ENCODE results near the gene SPIN4. TPM values are rescaled to one million over a fixed set of nuclear protein-coding genes. Genes with fewer than 3 reads are reported as not detected.
"Not testable (repeated sequence)": the region's sequence is repeated elsewhere in the genome, so short reads cannot be mapped to it uniquely, and the experiment has no call there.

Gene SPIN4
- total RNA-seq, 1 experiment from 2014 or later: 14.1 TPM

- intact Hi-C loops (cut with micrococcal nuclease; ENCODE audit: unreplicated experiment): no loop called here
- DNase-seq: no peak
- CTCF ChIA-PET: no interaction called here
- POLR2A ChIA-PET: no interaction called here
- Mint-ChIP-seq H3K4me1 (ENCODE audit: low read depth, unreplicated experiment) (no peaks in the 10 kb centered on the region), H3K27ac (ENCODE audit: unreplicated experiment) (no peak overlapping the region), H3K4me3 (ENCODE audit: unreplicated experiment) (no peak overlapping the region), H3K36me3 (ENCODE audit: insufficient read depth, unreplicated experiment) (no peaks in the 10 kb centered on the region), H3K27me3 (ENCODE audit: insufficient read depth, unreplicated experiment) (no peaks in the 10 kb centered on the region), H3K9me3 (ENCODE audit: unreplicated experiment) (no peaks in the 10 kb centered on the region)
- Histone ChIP-seq H3K9me3 (no peaks in the 10 kb centered on the region), H3K4me3 (ENCODE audit: low read depth, low read length) (no peak overlapping the region), H3K4me1 (no peaks in the 10 kb centered on the region), H3K27me3 (replicated peaks; ENCODE audit: control insufficient read depth, insufficient read depth, low read length) (no peaks in the 10 kb centered on the region), H3K36me3 (ENCODE audit: control insufficient read depth, insufficient read depth, low read length) (no peaks in the 10 kb centered on the region)
- TF ChIP-seq CTCF (IDR thresholded peaks at IDR 0.05; ENCODE audit: insufficient read depth in 1 of 2, low read depth in 1 of 2, low read length in 1 of 2, severe bottlenecking in 1 of 2, unreplicated experiment in 1 of 2): no peak
- BruUV-seq (replicated peaks): no TSS peak
Measured at GRCh38 chrX:63387411-63387810, 36.3 kb upstream of the SPIN4 start.

- H3K9me3 ChIP-seq; H3K4me1 ChIP-seq; H3K27ac Mint-ChIP-seq (ENCODE audit: unreplicated experiment); CTCF ChIA-PET; H3K27me3 ChIP-seq (replicated peaks; ENCODE audit: control insufficient read depth, insufficient read depth, low read length); H3K4me3 Mint-ChIP-seq (ENCODE audit: unreplicated experiment); H3K36me3 ChIP-seq (ENCODE audit: control insufficient read depth, insufficient read depth, low read length); BruUV-seq (replicated peaks); H3K27me3 Mint-ChIP-seq (ENCODE audit: insufficient read depth, unreplicated experiment); H3K4me1 Mint-ChIP-seq (ENCODE audit: low read depth, unreplicated experiment); POLR2A ChIA-PET; H3K36me3 Mint-ChIP-seq (ENCODE audit: insufficient read depth, unreplicated experiment); DNase-seq; H3K9me3 Mint-ChIP-seq (ENCODE audit: unreplicated experiment); intact Hi-C loops (cut with micrococcal nuclease; ENCODE audit: unreplicated experiment); H3K4me3 ChIP-seq (ENCODE audit: low read depth, low read length): not testable (repeated sequence)
Measured at GRCh38 chrX:63384263-63384662, 33.1 kb upstream of the SPIN4 start.

GRCh38 chrX:63373012-63373411, 21.9 kb upstream of the SPIN4 start:
- H3K36me3 Mint-ChIP-seq (ENCODE audit: insufficient read depth, unreplicated experiment); BruUV-seq (replicated peaks); H3K4me3 Mint-ChIP-seq (ENCODE audit: unreplicated experiment): not testable (repeated sequence)

GRCh38 chrX:63367699-63368098, 16.6 kb upstream of the SPIN4 start:
- not testable (repeated sequence) for H3K27me3 ChIP-seq (replicated peaks; ENCODE audit: control insufficient read depth, insufficient read depth, low read length)

More at GRCh38 chrX:63373012-63373411, 21.9 kb upstream of the SPIN4 start:
- H3K4me3 ChIP-seq (ENCODE audit: low read depth, low read length); POLR2A ChIA-PET; H3K27ac Mint-ChIP-seq (ENCODE audit: unreplicated experiment); CTCF ChIA-PET; DNase-seq; H3K27me3 ChIP-seq (replicated peaks; ENCODE audit: control insufficient read depth, insufficient read depth, low read length); H3K4me1 Mint-ChIP-seq (ENCODE audit: low read depth, unreplicated experiment); H3K36me3 ChIP-seq (ENCODE audit: control insufficient read depth, insufficient read depth, low read length); H3K9me3 ChIP-seq; H3K27me3 Mint-ChIP-seq (ENCODE audit: insufficient read depth, unreplicated experiment); intact Hi-C loops (cut with micrococcal nuclease; ENCODE audit: unreplicated experiment); H3K4me1 ChIP-seq: not testable (repeated sequence)
- peaks cover 10% of the 10 kb centered on the region for H3K9me3 Mint-ChIP-seq (ENCODE audit: unreplicated experiment)

More at GRCh38 chrX:63367699-63368098, 16.6 kb upstream of the SPIN4 start:
- DNase-seq; H3K4me3 Mint-ChIP-seq (ENCODE audit: unreplicated experiment); H3K4me3 ChIP-seq (ENCODE audit: low read depth, low read length); H3K27ac Mint-ChIP-seq (ENCODE audit: unreplicated experiment); H3K36me3 ChIP-seq (ENCODE audit: control insufficient read depth, insufficient read depth, low read length); H3K9me3 ChIP-seq; H3K4me1 ChIP-seq; CTCF ChIA-PET; POLR2A ChIA-PET; H3K27me3 Mint-ChIP-seq (ENCODE audit: insufficient read depth, unreplicated experiment); H3K4me1 Mint-ChIP-seq (ENCODE audit: low read depth, unreplicated experiment); BruUV-seq (replicated peaks); intact Hi-C loops (cut with micrococcal nuclease; ENCODE audit: unreplicated experiment); H3K36me3 Mint-ChIP-seq (ENCODE audit: insufficient read depth, unreplicated experiment): not testable (repeated sequence)
- peaks cover 20% of the 10 kb centered on the region for H3K9me3 Mint-ChIP-seq (ENCODE audit: unreplicated experiment)

Data from Caco-2 (cell line).